SK-N-MC (cell line): ENCODE data around the gene TMEFF2.

Experiments
- EZH2 ChIP-seq: fragments of 200-600 bp; sonication (generic); IDR thresholded peaks from one replicate; pipeline ENCODE4 v1.6.1; 2017; ENCODE audit warnings: antibody characterized with exemption
- POLR2AphosphoS5 ChIP-seq: IDR thresholded peaks from 2 replicates; pipeline ENCODE4 v1.6.1; 2012; ENCODE audit warnings: mild to moderate bottlenecking, low read depth, low read length, borderline replicate concordance

DNA sequence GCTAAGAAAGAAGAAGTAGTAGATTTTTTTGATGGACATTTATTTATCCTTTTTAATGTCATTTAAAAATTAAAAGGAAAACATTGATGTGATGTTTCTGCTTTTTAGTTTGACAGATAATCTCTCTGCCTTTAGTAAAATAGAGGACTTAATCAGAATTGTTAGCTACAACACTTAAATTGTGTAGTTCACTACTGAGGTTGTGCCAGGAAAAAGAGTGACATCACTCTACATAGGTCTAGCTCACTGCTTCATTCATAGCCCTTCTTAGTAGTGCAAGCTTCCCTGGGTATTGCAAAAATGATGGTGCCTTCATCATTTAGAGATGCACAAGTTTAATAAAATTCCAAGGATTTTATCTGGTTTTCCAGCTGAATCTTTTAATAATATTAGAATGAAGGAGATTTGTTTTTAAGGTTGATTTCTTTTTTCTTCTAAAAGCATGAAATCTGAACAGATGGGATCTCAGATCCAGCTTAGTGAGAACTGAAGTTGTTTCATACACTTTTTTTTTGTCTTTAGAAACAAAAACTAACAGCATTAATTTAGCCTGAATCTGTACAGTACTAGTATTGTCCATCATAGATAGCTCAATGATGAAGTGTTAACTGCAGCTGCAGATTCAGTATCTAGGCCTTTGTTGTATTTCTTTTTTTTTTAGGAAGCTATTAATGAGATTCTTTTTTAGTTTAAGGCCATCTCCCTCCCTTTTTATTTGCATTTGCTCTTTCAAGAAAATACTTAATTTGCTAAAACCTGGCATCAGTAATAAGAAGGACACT is 20.6 kb upstream of the TMEFF2 start:
- TF ChIP-seq EZH2, result no peak
- no peak for TF ChIP-seq POLR2AphosphoS5
